Thymus (tissue), 11 donors: Measurements from ENCODE around the gene RNASE9. TPM values are rescaled to one million over a fixed set of nuclear protein-coding genes. Genes with fewer than 3 reads are reported as not detected.
"Not testable (repeated sequence)": the region's sequence is repeated elsewhere in the genome, so short reads cannot be mapped to it uniquely, and the experiment has no call there.

Source experiments
- DNase-seq, 9 donors: peaks; one replicate each; pipeline ENCODE4 v3.0.0-alpha.2; 2013; ENCODE audit warnings: low spot score in 9 of 9, low read depth in 6 of 9, missing footprints in 1 of 9
- H3K27ac ChIP-seq, 2 donors: one replicate each; pipeline ENCODE4 v1.5.1; 2013; ENCODE audit warnings: control low read depth in 1 of 2, low read depth in 1 of 2, low read length in 1 of 2, mild to moderate bottlenecking in 1 of 2, moderate library complexity in 1 of 2
- H3K27me3 ChIP-seq, 2 donors: one replicate each; pipeline ENCODE4 v1.5.1; 2013; ENCODE audit warnings: low read length in 1 of 2; ENCODE audit not compliant: control insufficient read depth in 2 of 2, insufficient read depth in 1 of 2
- H3K36me3 ChIP-seq, 2 donors: one replicate each; pipeline ENCODE4 v1.5.1; 2013; ENCODE audit warnings: low read length in 1 of 2, mild to moderate bottlenecking in 1 of 2, moderate library complexity in 1 of 2; ENCODE audit not compliant: control insufficient read depth in 2 of 2, insufficient read depth in 2 of 2
- H3K4me1 ChIP-seq, 2 donors: one replicate each; pipeline ENCODE4 v1.5.1; 2013; ENCODE audit warnings: low read length in 2 of 2; ENCODE audit not compliant: control insufficient read depth in 2 of 2, insufficient read depth in 2 of 2
- H3K4me3 ChIP-seq, 2 donors: one replicate each; pipeline ENCODE4 v1.5.1; 2013; ENCODE audit warnings: low read length in 2 of 2, control low read depth in 1 of 2, mild to moderate bottlenecking in 1 of 2
- H3K9me3 ChIP-seq, 2 donors: one replicate each; pipeline ENCODE4 v1.5.1; 2013; ENCODE audit warnings: low read length in 1 of 2, mild to moderate bottlenecking in 1 of 2; ENCODE audit not compliant: control insufficient read depth in 2 of 2, insufficient read depth in 1 of 2
- WGBS: extraction: QIAGEN DNeasy Blood & Tissue Kit; methylation state at CpG from one replicate; pipeline ENCODE4 v1.1.7; 2013; 5-methylcytosine and 5-hydroxymethylcytosine counted together
- polyA plus RNA-seq: library from polyadenylated mRNA; stranded (reverse); fragments of 200-250 nt; gene quantifications from one replicate; pipeline ENCODE4 v1.2.3, GENCODE V29; 2013
- total RNA-seq: library from RNA; stranded (reverse); fragments of 120-200 nt; gene quantifications from one replicate; pipeline ENCODE4 v1.2.4, GENCODE V29; 2013
- donor health status: healthy.

The RNASE9 gene
- total and polyA plus RNA-seq, 2 donors: 0.02 TPM; not detected in 1

GRCh38 chr14:20580242-20580641, 19.4 kb upstream of the RNASE9 start:
- H3K4me1 ChIP-seq: no peaks in the 10 kb centered on the region
- H3K4me3 ChIP-seq: no peak overlapping the region
- no peak overlapping the region for H3K27ac ChIP-seq
- 84% methylated on average over 4 of the region's 4 CpGs for WGBS
- H3K36me3 ChIP-seq: no peaks in the 10 kb centered on the region
- no peaks in the 10 kb centered on the region for H3K27me3 ChIP-seq
- H3K9me3 ChIP-seq: no peaks in the 10 kb centered on the region
- no peak for DNase-seq

- DNase-seq: no peak
- no peaks in the 10 kb centered on the region for H3K36me3 ChIP-seq
- WGBS: 83% methylated on average over 14 of the region's 14 CpGs
These were observed 18.1 kb upstream of the RNASE9 start for GRCh38 chr14:20578784-20579502.

GRCh38 chr14:20578325-20578724, 17.5 kb upstream of the RNASE9 start:
- WGBS: 81% methylated on average over 3 of the region's 3 CpGs
- no peak overlapping the region for H3K4me3 ChIP-seq

More at GRCh38 chr14:20578784-20579502, 18.1 kb upstream of the RNASE9 start:
- Histone ChIP-seq H3K9me3 (no peaks in the 10 kb centered on the region), H3K27ac (no peak overlapping the region), H3K27me3 (no peaks in the 10 kb centered on the region), H3K4me1 (no peaks in the 10 kb centered on the region), H3K4me3 (no peak overlapping the region)

GRCh38 chr14:20572382-20572990, 11.6 kb upstream of the RNASE9 start:
- H3K9me3 ChIP-seq: not testable (repeated sequence)
- WGBS: 87% methylated on average over 4 of the region's 4 CpGs

More at GRCh38 chr14:20578325-20578724, 17.5 kb upstream of the RNASE9 start:
- DNase-seq: no peak
- Histone ChIP-seq H3K9me3 (no peaks in the 10 kb centered on the region), H3K4me1 (no peaks in the 10 kb centered on the region), H3K27ac (no peak overlapping the region), H3K27me3 (no peaks in the 10 kb centered on the region), H3K36me3 (no peaks in the 10 kb centered on the region)

GRCh38 chr14:20570720-20571119, 9.9 kb upstream of the RNASE9 start:
- WGBS: 93% methylated on average over 1 of the region's 1 CpG
- DNase-seq, H3K9me3 ChIP-seq, H3K36me3 ChIP-seq, H3K4me3 ChIP-seq, H3K27me3 ChIP-seq, H3K4me1 ChIP-seq, H3K27ac ChIP-seq: not testable (repeated sequence)

More at GRCh38 chr14:20572382-20572990, 11.6 kb upstream of the RNASE9 start:
- H3K27me3 ChIP-seq, H3K4me1 ChIP-seq, H3K36me3 ChIP-seq, H3K27ac ChIP-seq, DNase-seq, H3K4me3 ChIP-seq: not testable (repeated sequence)

GRCh38 chr14:20569865-20570264, 9.0 kb upstream of the RNASE9 start:
- H3K4me3 ChIP-seq, H3K27ac ChIP-seq, H3K4me1 ChIP-seq, DNase-seq, H3K9me3 ChIP-seq, H3K27me3 ChIP-seq, H3K36me3 ChIP-seq: not testable (repeated sequence)
- 95% methylated on average over 2 of the region's 2 CpGs for WGBS

GRCh38 chr14:20569066-20569465, 8.2 kb upstream of the RNASE9 start:
- no peak for DNase-seq
- Histone ChIP-seq H3K9me3 (no peaks in the 10 kb centered on the region), H3K4me3 (no peak overlapping the region), H3K27me3 (no peaks in the 10 kb centered on the region), H3K4me1 (no peaks in the 10 kb centered on the region), H3K36me3 (no peaks in the 10 kb centered on the region), H3K27ac (no peak overlapping the region)

- H3K27me3 ChIP-seq: no peaks in the 10 kb centered on the region
- no peak for DNase-seq
- H3K4me3 ChIP-seq: no peak overlapping the region
- no peaks in the 10 kb centered on the region for H3K9me3 ChIP-seq
- H3K36me3 ChIP-seq: no peaks in the 10 kb centered on the region
- H3K27ac ChIP-seq: no peak overlapping the region
- H3K4me1 ChIP-seq: no peaks in the 10 kb centered on the region
- 95% methylated on average over 3 of the region's 3 CpGs for WGBS
These were observed 7.5 kb upstream of the RNASE9 start for GRCh38 chr14:20568393-20568792.

- DNase-seq: not testable (repeated sequence)
These were observed 6.4 kb upstream of the RNASE9 start for GRCh38 chr14:20567199-20567598.

More at GRCh38 chr14:20567199-20567598, 6.4 kb upstream of the RNASE9 start:
- not testable (repeated sequence) for H3K27ac ChIP-seq, H3K36me3 ChIP-seq, H3K4me3 ChIP-seq, H3K27me3 ChIP-seq, H3K9me3 ChIP-seq, H3K4me1 ChIP-seq
- WGBS: 100% methylated on average over 1 of the region's 1 CpG
